DND-41 (cell line): ENCODE measurements around the gene LNX1.

Experiments used
- ATAC-seq: fragments of 200-7000 bp; cut with Tn5 transposase; 3 replicates; pipeline ENCODE4 v1.9.1; 2021; ENCODE audit warnings: low read depth; ENCODE audit not compliant: insufficient read depth
- DNase-seq: peaks from one replicate; pipeline ENCODE4 v3.0.0-alpha.2; 2020
- H2AFZ ChIP-seq: 2 replicates; pipeline ENCODE4 v1.6.0; 2012; ENCODE audit warnings: low read depth, low read length
- H3K27ac ChIP-seq: 2 replicates; pipeline ENCODE4 v1.5.1; 2012; ENCODE audit warnings: low read length, inconsistent platforms
- H3K27me3 ChIP-seq: fragments of 200-600 bp; sonication (generic); 2 replicates; pipeline ENCODE4 v1.6.0; 2012; ENCODE audit warnings: low read length, mild to moderate bottlenecking, inconsistent platforms; ENCODE audit not compliant: insufficient read depth, poor library complexity
- H3K36me3 ChIP-seq: 2 replicates; pipeline ENCODE4 v1.5.1; 2012; ENCODE audit warnings: low read length, inconsistent platforms; ENCODE audit not compliant: insufficient read depth
- H3K4me1 ChIP-seq: 2 replicates; pipeline ENCODE4 v1.5.1; 2012; ENCODE audit warnings: mild to moderate bottlenecking, low read length; ENCODE audit not compliant: insufficient read depth
- H3K4me2 ChIP-seq: 2 replicates; pipeline ENCODE4 v1.6.0; 2012; ENCODE audit warnings: mild to moderate bottlenecking, moderate library complexity, low read length, inconsistent platforms; ENCODE audit not compliant: insufficient read depth
- H3K4me3 ChIP-seq, 2 experiments: fragments of 200-600 bp in 1 of 2; shearing (Covaris generic) in 1 of 2; 2 replicates each; pipeline ENCODE4 v1.5.1; 2012 to 2016; ENCODE audit warnings: inconsistent platforms in 2 of 2, low read length in 2 of 2, mild to moderate bottlenecking in 2 of 2, low read depth in 1 of 2, moderate library complexity in 1 of 2
- H3K79me2 ChIP-seq: 2 replicates; pipeline ENCODE4 v1.6.0; 2012; ENCODE audit warnings: low read length, inconsistent platforms; ENCODE audit not compliant: insufficient read depth
- H3K9ac ChIP-seq: 2 replicates; pipeline ENCODE4 v1.6.0; 2012; ENCODE audit warnings: low read depth, mild to moderate bottlenecking, inconsistent platforms, low read length, moderate library complexity
- H3K9me3 ChIP-seq: 2 replicates; pipeline ENCODE4 v1.5.1; 2012; ENCODE audit warnings: low read length, moderate library complexity, mild to moderate bottlenecking, inconsistent platforms; ENCODE audit not compliant: insufficient read depth, severe bottlenecking
- H4K20me1 ChIP-seq: 2 replicates; pipeline ENCODE4 v1.6.0; 2012; ENCODE audit warnings: low read length; ENCODE audit not compliant: insufficient read depth
- EZH2 ChIP-seq: IDR thresholded peaks from 3 replicates; pipeline ENCODE4 v1.6.1; 2012; ENCODE audit warnings: borderline replicate concordance, low read depth, mild to moderate bottlenecking, moderate library complexity, low read length, inconsistent platforms; ENCODE audit not compliant: severe bottlenecking
- TF ChIP-seq, protein P1 (sequence below): IDR thresholded peaks from 2 replicates; pipeline ENCODE4 v1.5.1; 2012; ENCODE audit warnings: borderline replicate concordance, low read length, moderate library complexity, mild to moderate bottlenecking; ENCODE audit not compliant: poor library complexity, severe bottlenecking; ENCODE audit errors: extremely low read depth

LNX1 gene

GRCh38 chr4:53529025-53529424 is 62.3 kb downstream of the LNX1 start:
- Histone ChIP-seq H3K4me3 (no peak overlapping the region), H3K9me3 (no peaks in the 10 kb centered on the region), H3K27me3 (peaks cover 4% of the 10 kb centered on the region), H3K36me3 (no peaks in the 10 kb centered on the region), H3K4me1 (no peaks in the 10 kb centered on the region), H3K4me2 (no peak overlapping the region), H2AFZ (no peak overlapping the region), H4K20me1 (no peaks in the 10 kb centered on the region), H3K9ac (no peak overlapping the region), H3K27ac (no peak overlapping the region), H3K79me2 (no peaks in the 10 kb centered on the region)
- ATAC-seq, result no peak
- no peak for TF ChIP-seq EZH2
- TF ChIP-seq, protein P1, sequence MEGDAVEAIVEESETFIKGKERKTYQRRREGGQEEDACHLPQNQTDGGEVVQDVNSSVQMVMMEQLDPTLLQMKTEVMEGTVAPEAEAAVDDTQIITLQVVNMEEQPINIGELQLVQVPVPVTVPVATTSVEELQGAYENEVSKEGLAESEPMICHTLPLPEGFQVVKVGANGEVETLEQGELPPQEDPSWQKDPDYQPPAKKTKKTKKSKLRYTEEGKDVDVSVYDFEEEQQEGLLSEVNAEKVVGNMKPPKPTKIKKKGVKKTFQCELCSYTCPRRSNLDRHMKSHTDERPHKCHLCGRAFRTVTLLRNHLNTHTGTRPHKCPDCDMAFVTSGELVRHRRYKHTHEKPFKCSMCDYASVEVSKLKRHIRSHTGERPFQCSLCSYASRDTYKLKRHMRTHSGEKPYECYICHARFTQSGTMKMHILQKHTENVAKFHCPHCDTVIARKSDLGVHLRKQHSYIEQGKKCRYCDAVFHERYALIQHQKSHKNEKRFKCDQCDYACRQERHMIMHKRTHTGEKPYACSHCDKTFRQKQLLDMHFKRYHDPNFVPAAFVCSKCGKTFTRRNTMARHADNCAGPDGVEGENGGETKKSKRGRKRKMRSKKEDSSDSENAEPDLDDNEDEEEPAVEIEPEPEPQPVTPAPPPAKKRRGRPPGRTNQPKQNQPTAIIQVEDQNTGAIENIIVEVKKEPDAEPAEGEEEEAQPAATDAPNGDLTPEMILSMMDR, result no peak
- no peak for DNase-seq

DNA sequence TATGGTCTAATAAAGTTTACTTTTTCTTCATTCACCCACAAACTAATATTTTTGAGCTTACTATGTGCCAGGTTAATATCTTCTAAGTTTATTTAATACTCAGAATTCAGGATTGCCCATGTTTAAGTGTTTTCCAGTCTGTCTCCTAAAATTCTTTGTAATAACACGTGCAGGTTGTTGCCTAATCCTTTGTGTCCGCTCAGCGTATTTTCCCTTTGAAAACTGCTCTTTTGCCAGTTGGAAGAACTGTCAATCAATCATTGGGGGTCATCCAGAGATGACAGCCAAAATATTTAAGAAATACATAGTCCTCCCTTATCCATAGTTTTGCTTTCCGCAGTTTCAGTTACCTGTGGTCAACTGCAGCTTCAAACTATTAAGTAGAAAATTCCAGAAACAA is 63.4 kb downstream of the LNX1 start:
- no peak for ATAC-seq
- H3K27me3 ChIP-seq, result peaks cover 4% of the 10 kb centered on the region
- H2AFZ ChIP-seq, result no peak overlapping the region
- H4K20me1 ChIP-seq, result no peaks in the 10 kb centered on the region
- no peaks in the 10 kb centered on the region for H3K79me2 ChIP-seq
- no peak overlapping the region for H3K9ac ChIP-seq
- no peak for DNase-seq
- H3K4me2 ChIP-seq, result no peak overlapping the region
- no peaks in the 10 kb centered on the region for H3K4me1 ChIP-seq
- H3K4me3 ChIP-seq, result no peak overlapping the region
- no peaks in the 10 kb centered on the region for H3K9me3 ChIP-seq
- TF ChIP-seq, protein P1, result no peak
- TF ChIP-seq EZH2, result no peak
- no peaks in the 10 kb centered on the region for H3K36me3 ChIP-seq
- no peak overlapping the region for H3K27ac ChIP-seq

DNA sequence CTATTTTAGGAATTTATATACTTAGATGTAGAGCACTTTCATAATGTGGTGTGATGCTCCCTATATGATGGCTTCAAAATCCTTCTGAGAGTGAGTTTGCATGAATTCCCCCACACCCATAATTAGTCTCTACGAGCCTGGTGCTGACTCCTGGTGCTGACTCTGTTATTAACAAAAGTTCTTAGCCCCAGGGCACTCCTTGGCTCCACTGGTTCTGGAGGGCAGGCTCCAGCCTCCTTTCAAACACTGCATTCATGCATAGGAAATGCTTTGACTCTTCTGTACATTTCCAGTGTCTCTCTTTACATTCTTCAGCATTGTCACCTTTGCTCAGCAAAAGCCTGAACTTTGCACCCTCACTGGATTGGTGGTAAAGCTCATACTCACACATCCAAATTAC is 64.0 kb downstream of the LNX1 start:
- DNase-seq, result no peak
- Histone ChIP-seq H3K79me2 (no peaks in the 10 kb centered on the region), H3K4me1 (no peaks in the 10 kb centered on the region), H3K9ac (no peak overlapping the region), H4K20me1 (no peaks in the 10 kb centered on the region), H3K36me3 (no peaks in the 10 kb centered on the region), H3K27ac (no peak overlapping the region), H3K4me3 (no peak overlapping the region), H3K9me3 (no peaks in the 10 kb centered on the region), H3K4me2 (no peak overlapping the region), H3K27me3 (peaks cover 4% of the 10 kb centered on the region), H2AFZ (no peak overlapping the region)
- no peak for ATAC-seq
- TF ChIP-seq, protein P1, result no peak
- no peak for TF ChIP-seq EZH2

DNA sequence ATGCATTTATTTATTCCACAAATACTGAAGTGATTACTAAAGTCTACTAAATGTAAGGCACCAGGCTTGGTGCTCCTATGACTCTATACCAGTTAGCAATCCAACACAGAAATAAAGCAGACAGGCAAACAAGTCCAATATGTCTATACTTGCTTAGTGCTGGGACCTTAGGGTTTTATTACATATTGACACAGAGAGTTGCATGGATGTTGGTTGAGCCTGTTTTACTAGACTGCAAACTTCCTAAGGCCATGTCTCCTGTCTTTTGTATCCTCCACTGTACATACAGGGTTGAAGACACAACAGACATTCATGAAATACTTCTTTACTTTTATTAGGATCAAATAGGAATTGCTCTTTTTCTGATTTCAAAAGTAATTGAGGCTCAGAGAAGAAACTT is 69.0 kb downstream of the LNX1 start:
- no peak overlapping the region for H3K9ac ChIP-seq
- DNase-seq (no peak), ATAC-seq (no peak)
- H3K79me2 ChIP-seq, result no peaks in the 10 kb centered on the region
- no peak overlapping the region for H3K27ac ChIP-seq
- no peaks in the 10 kb centered on the region for H4K20me1 ChIP-seq
- no peaks in the 10 kb centered on the region for H3K36me3 ChIP-seq
- no peaks in the 10 kb centered on the region for H3K4me1 ChIP-seq
- H3K9me3 ChIP-seq, result no peaks in the 10 kb centered on the region
- peaks cover 4% of the 10 kb centered on the region for H3K27me3 ChIP-seq
- H3K4me3 ChIP-seq, result no peak overlapping the region
- no peak overlapping the region for H2AFZ ChIP-seq
- TF ChIP-seq, protein P1, result no peak
- no peak for TF ChIP-seq EZH2
- no peak overlapping the region for H3K4me2 ChIP-seq
